Choroid plexus epithelial cell (primary cell): ENCODE data around the gene SEPTIN5.

Experiments used
- DNase-seq: peaks from one replicate; pipeline ENCODE4 v3.0.0-alpha.2; 2010; ENCODE audit warnings: low read depth
- H3K4me3 ChIP-seq: 2 replicates; pipeline ENCODE4 v1.5.1; 2011; ENCODE audit warnings: low read depth, mild to moderate bottlenecking, control low read depth, low read length, moderate library complexity
- TF ChIP-seq, protein P1 (sequence below): conservative IDR thresholded peaks from 2 replicates; pipeline ENCODE4 v1.5.1; 2011; ENCODE audit warnings: low read depth, mild to moderate bottlenecking, control low read depth, inconsistent platforms, low read length, moderate library complexity

The SEPTIN5 gene

DNA sequence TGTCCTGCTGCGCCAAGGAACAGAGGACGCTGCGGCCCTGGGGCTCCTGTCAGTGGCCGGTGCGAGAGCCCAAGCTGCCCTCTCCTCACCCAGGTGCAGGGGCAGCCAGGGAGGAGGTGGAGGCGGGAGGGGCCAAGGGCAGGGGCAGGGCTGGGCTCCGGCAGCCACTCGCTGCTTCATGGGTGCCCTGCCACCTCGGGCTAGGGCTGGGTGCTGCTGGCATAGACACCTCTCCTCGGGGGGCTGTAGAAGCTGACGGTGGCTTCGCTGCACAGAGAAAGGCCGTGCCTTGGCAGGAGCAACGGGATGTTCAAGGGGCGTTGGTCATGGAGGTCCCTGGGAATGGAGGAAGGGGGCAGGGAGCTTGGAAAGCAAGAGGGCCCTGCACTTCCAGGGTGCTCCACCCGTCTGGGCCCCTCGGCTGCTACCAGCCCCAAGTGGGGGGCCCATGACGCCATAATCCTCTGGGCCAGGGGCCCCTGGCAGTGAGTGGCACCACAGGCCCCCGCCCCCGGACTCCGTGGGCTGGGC lies 44.7 kb downstream of the SEPTIN5 start:
- DNase-seq, result no peak
- no peak overlapping the region for H3K4me3 ChIP-seq
- TF ChIP-seq, protein P1, sequence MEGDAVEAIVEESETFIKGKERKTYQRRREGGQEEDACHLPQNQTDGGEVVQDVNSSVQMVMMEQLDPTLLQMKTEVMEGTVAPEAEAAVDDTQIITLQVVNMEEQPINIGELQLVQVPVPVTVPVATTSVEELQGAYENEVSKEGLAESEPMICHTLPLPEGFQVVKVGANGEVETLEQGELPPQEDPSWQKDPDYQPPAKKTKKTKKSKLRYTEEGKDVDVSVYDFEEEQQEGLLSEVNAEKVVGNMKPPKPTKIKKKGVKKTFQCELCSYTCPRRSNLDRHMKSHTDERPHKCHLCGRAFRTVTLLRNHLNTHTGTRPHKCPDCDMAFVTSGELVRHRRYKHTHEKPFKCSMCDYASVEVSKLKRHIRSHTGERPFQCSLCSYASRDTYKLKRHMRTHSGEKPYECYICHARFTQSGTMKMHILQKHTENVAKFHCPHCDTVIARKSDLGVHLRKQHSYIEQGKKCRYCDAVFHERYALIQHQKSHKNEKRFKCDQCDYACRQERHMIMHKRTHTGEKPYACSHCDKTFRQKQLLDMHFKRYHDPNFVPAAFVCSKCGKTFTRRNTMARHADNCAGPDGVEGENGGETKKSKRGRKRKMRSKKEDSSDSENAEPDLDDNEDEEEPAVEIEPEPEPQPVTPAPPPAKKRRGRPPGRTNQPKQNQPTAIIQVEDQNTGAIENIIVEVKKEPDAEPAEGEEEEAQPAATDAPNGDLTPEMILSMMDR, result no peak

DNA sequence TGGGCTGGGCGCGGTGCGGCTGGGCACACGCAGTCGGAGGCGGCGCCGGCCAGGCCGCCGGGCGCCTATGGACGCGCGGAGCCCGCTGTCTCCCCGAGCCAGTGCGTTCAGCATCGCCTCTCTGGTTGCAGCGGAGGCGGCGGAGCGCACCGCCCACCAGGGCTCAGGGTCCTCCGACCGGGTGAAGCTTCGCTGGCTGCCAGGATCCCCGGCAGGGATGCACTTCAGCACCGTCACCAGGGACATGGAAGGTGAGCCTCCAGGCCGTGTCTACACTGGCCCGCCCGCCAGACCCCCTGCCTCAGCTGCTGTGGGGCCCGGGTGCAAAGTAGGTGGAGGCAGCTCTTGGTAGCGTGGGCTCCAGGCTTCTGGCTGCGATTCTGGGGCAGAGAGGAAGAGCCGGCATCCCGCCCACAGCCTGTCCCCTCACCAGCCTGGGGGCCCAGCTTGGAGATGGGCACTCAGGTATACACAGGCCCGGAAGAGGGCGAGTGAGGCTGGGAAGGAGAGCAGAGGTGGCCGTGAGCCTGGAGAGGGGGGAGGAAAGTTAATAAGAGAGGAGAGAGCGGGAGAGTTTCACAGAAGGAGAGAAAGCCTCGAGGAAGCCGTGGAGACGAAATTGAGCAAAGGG lies 45.2 kb downstream of the SEPTIN5 start:
- TF ChIP-seq, protein P1, result no peak
- no peak overlapping the region for H3K4me3 ChIP-seq
- DNase-seq, result no peak

DNA sequence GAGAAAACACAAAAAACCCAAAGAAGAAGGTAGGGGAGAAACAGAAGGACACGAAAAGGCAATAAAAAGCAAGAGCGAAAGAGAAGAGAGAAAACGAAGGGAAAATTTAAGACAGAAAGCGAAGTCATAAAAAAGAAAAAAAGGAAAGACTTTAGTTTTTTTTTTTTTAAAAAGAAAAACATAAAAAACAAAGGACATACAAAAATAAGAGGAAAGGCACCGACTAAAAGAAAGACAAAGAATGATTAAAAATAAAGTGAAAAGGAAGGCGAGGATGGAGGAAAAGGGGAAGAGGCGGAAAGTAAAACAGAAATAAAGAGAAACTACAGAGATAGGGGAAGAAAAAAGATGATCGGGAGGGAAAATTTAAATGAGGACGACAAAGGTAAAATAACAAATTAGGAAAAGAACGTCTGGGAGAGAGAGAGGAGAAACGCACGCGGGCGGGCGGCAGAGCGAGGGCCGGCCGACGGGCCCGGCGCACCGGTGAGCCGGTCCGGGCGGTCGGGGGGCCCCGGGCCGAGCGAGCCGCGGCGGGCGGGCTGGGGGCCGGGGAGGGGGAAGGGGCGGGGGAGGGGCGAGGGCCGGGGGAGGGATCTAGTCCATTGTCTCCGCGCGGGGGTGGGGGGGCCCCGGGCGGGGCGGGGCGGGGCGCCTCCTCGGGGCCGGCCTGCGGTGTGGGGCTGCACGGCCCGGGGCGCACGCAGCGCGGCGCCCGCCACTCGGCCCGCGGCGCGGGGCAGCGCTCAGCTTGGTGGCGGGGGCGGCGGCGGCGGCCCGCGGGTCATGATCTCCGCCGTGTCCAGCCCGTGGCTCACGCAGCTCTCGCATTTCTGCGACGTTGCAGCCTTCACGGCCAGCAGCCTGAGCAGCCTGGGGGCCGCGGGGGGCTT lies 46.0 kb downstream of the SEPTIN5 start, which contains the start of gene TBX1:
TBX1 (plus strand) TSS at position 721 of the 893 bp plus-strand sequence; CDS start at position 787, 66 bp downstream.
- no peak within 1 kb of the TSS for H3K4me3 ChIP-seq
- no peak for DNase-seq
- TF ChIP-seq, protein P1, result no peak

DNA sequence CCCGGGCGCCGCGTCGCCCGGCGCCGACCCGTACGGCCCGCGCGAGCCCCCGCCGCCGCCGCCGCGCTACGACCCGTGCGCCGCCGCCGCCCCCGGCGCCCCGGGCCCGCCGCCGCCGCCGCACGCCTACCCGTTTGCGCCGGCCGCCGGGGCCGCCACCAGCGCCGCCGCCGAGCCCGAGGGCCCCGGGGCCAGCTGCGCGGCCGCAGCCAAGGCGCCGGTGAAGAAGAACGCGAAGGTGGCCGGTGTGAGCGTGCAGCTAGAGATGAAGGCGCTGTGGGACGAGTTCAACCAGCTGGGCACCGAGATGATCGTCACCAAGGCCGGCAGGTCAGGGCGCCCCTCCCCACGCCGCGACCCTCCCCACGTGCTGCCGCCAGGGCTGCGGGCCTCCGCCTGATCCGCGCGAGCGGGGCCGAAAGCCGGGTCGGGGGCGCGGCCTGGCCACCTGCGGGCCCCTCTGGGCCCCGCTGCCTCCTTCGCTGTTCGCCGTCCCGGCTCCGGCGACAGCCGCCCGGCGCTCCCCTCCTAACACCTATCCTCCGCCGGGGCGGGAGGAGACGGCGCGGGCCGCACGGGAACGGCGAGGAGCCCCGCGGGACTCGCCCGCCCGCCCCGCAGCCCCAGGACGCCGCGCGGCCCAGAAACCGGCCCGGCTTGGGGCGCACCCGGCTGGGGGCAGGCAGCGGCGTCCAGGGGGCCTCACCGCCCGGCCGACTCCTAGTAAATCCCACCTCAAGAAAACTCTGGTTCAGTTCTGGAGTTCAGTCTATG lies 46.8 kb downstream of the SEPTIN5 start:
- DNase-seq, result no peak
- no peak overlapping the region for H3K4me3 ChIP-seq
- TF ChIP-seq, protein P1, result no peak

DNA sequence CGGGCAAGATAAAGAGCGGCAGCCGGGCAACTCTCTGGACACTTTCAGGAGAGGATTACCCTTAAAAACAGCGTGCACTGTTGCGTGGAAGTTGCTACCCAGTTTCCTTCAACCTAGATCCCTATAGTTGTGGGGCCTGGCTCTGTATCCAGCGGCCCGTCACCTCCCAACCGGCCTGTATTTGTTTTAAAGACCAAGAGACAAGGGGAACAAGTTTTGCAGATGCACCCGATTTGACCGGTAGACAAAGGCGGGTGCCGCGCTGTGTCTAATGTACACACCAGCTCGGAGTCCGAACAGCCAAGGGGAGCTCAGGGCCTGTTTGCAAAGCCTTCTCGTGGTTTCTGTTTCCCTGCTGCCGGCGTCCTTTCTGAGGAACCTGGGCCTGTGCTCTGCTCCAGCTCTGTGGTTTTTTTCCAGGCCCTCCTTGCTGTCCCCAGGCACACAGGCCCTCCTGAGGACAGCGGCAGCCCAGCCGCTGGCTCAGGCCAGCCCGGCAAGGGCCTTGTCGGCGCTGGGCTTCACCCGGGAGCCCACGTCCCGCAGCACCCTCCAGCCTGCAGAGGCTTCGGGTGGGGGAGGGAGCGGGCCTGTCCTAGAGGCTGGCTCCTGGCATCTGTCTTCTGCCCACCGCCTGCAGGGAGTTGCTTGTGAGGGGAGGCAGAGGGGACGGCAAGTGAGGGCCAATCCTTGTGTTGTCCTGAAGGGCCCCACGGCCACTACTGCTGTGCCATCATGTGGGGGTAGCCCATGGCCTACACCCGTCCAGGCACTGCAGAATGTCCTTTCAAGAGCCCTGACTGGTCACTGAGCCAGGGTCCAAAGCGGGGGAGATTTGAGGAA lies 47.6 kb downstream of the SEPTIN5 start:
- no peak overlapping the region for H3K4me3 ChIP-seq
- no peak for DNase-seq

More for the DNA sequence above, 47.6 kb downstream of the SEPTIN5 start:
- TF ChIP-seq, protein P1, result no peak
